Measurements from ENCODE around the gene CELF1.

The CELF1 gene

GRCh38 chr11:47445840-47446239 is 107.1 kb downstream of the CELF1 start:
- DNase-seq (ENCODE audit: low read depth): no peak

- DNase-seq (ENCODE audit: low read depth): no peak
Measured at GRCh38 chr11:47443817-47444216, 109.1 kb downstream of the CELF1 start.

- no peak for DNase-seq (ENCODE audit: low read depth)
Measured at GRCh38 chr11:47443028-47443700, 109.8 kb downstream of the CELF1 start.

GRCh38 chr11:47442514-47442913 is 110.4 kb downstream of the CELF1 start:
- DNase-seq (ENCODE audit: low read depth): no peak

- no peak for DNase-seq (ENCODE audit: low read depth)
Measured at GRCh38 chr11:47441421-47441820, 111.5 kb downstream of the CELF1 start.

GRCh38 chr11:47440054-47440476 is 112.9 kb downstream of the CELF1 start:
- DNase-seq (ENCODE audit: low read depth): no peak

GRCh38 chr11:47438721-47439120 is 114.2 kb downstream of the CELF1 start:
- no peak for DNase-seq (ENCODE audit: low read depth)

- peak; percentile 31 for DNase-seq (ENCODE audit: low read depth)
Measured at GRCh38 chr11:47437746-47438418, 115.0 kb downstream of the CELF1 start.

- no peak for DNase-seq (ENCODE audit: low read depth)
Measured at GRCh38 chr11:47437218-47437745, 115.7 kb downstream of the CELF1 start.

- no peak for DNase-seq (ENCODE audit: low read depth)
Measured at GRCh38 chr11:47436726-47437125, 116.2 kb downstream of the CELF1 start.

GRCh38 chr11:47435687-47436086 is 117.2 kb downstream of the CELF1 start:
- no peak for DNase-seq (ENCODE audit: low read depth)

GRCh38 chr11:47434011-47434786 is 118.7 kb downstream of the CELF1 start:
- DNase-seq (ENCODE audit: low read depth): peak; percentile 88

GRCh38 chr11:47433157-47433556 is 119.8 kb downstream of the CELF1 start:
- no peak for DNase-seq (ENCODE audit: low read depth)

GRCh38 chr11:47431356-47432083 is 121.4 kb downstream of the CELF1 start:
- no peak for DNase-seq (ENCODE audit: low read depth)

GRCh38 chr11:47430524-47430923 is 122.4 kb downstream of the CELF1 start:
- no peak for DNase-seq (ENCODE audit: low read depth)

GRCh38 chr11:47426062-47426956 is 126.6 kb downstream of the CELF1 start, which contains the start of gene PSMC3:
PSMC3 (minus strand) TSS chr11:47426439; CDS start chr11:47426279, 160 bp downstream.
- DNase-seq (ENCODE audit: low read depth): peak; percentile 94

- no peak for DNase-seq (ENCODE audit: low read depth)
Measured at GRCh38 chr11:47425611-47426010, 127.3 kb downstream of the CELF1 start.

GRCh38 chr11:47418454-47419259 is 134.3 kb downstream of the CELF1 start:
- no peak for DNase-seq (ENCODE audit: low read depth)

GRCh38 chr11:47417712-47418111 is 135.2 kb downstream of the CELF1 start:
- DNase-seq (ENCODE audit: low read depth): no peak

- DNase-seq (ENCODE audit: low read depth): peak; percentile 91
Measured at GRCh38 chr11:47415949-47416472, 136.9 kb downstream of the CELF1 start.
